PC-3 (cell line): ENCODE measurements around the gene FAU. TPM values are rescaled to one million over a fixed set of nuclear protein-coding genes. Genes with fewer than 3 reads are reported as not detected.

Source experiments
- ATAC-seq: fragments of 200-7000 bp; cut with Tn5 transposase; 2 replicates; pipeline ENCODE4 v1.9.1; 2020; ENCODE audit warnings: mild to moderate bottlenecking, moderate library complexity
- BruUV-seq: library from RNA; stranded (reverse); fragments of 400-500 nt; replicated peaks from 2 replicates; lab custom pipeline; 2021; lab: Mats Ljungman, UMichigan
- CTCF ChIA-PET: fragments of 300-600 bp; sonication (Branson Sonifier 250); formaldehyde crosslinking; loops from one replicate; lab custom pipeline; 2022; ENCODE audit warnings: antibody characterized with exemption; lab: Charles Lee
- POLR2A ChIA-PET: fragments of 300-600 bp; sonication (Branson Sonifier 250); formaldehyde crosslinking; loops from one replicate; lab custom pipeline; 2022; ENCODE audit warnings: antibody characterized with exemption; ENCODE audit not compliant: unreplicated experiment; lab: Charles Lee
- DNase-seq: peaks from one replicate; pipeline ENCODE4 v3.0.0-alpha.2; 2015
- H2AFZ ChIP-seq: fragments of 300-600 bp; sonication (generic); 2 replicates; pipeline ENCODE4 v1.6.0; 2016; ENCODE audit warnings: antibody characterized with exemption, low read length
- H3F3A ChIP-seq: fragments of 300-600 bp; sonication (generic); one replicate; pipeline ENCODE4 v1.6.0; 2017; ENCODE audit warnings: antibody characterized with exemption, low read length, control low read depth, mild to moderate bottlenecking; ENCODE audit not compliant: unreplicated experiment
- H3K27ac ChIP-seq: fragments of 300-600 bp; sonication (generic); 2 replicates; pipeline ENCODE4 v1.5.1; 2016; ENCODE audit warnings: mild to moderate bottlenecking, low read length
- H3K27me3 ChIP-seq: fragments of 300-600 bp; sonication (generic); 2 replicates; pipeline ENCODE4 v1.6.1; 2016; ENCODE audit warnings: low read length, mixed read lengths
- H3K36me3 ChIP-seq: fragments of 300-600 bp; sonication (generic); 2 replicates; pipeline ENCODE4 v1.6.1; 2016; ENCODE audit warnings: low read depth, mixed run types, low read length, mixed read lengths
- H3K4me1 ChIP-seq: fragments of 300-600 bp; sonication (generic); 2 replicates; pipeline ENCODE4 v1.5.1; 2016; ENCODE audit warnings: low read length; ENCODE audit not compliant: insufficient read depth
- H3K4me2 ChIP-seq: fragments of 300-600 bp; sonication (generic); 2 replicates; pipeline ENCODE4 v1.6.0; 2016; ENCODE audit warnings: low read length
- H3K4me3 ChIP-seq: fragments of 300-600 bp; sonication (generic); 2 replicates; pipeline ENCODE4 v1.5.1; 2016; ENCODE audit warnings: mild to moderate bottlenecking, low read length, mixed read lengths
- H3K79me2 ChIP-seq: fragments of 300-600 bp; sonication (generic); 2 replicates; pipeline ENCODE4 v1.6.1; 2017; ENCODE audit warnings: low read length, mixed read lengths
- H3K9ac ChIP-seq: fragments of 300-600 bp; sonication (generic); 2 replicates; pipeline ENCODE4 v1.6.0; 2016; ENCODE audit warnings: mild to moderate bottlenecking, low read length
- H3K9me2 ChIP-seq: fragments of 300-600 bp; sonication (generic); replicated peaks from 2 replicates; pipeline ENCODE4 v1.6.1; 2016; ENCODE audit warnings: mixed run types, low read length, mixed read lengths
- H3K9me3 ChIP-seq: fragments of 300-600 bp; sonication (generic); 2 replicates; pipeline ENCODE4 v1.6.1; 2016; ENCODE audit warnings: low read length, mixed read lengths
- H4K20me1 ChIP-seq: fragments of 300-600 bp; sonication (generic); 2 replicates; pipeline ENCODE4 v1.6.1; 2016; ENCODE audit warnings: low read length, mixed read lengths
- CTCF ChIP-seq: fragments of 300-600 bp; sonication (generic); conservative IDR thresholded peaks from 2 replicates; pipeline ENCODE4 v1.5.1; 2017; ENCODE audit warnings: antibody characterized with exemption, low read depth, mild to moderate bottlenecking, low read length
- EZH2 ChIP-seq: fragments of 300-600 bp; sonication (generic); IDR thresholded peaks from one replicate; pipeline ENCODE4 v1.6.1; 2017; ENCODE audit warnings: antibody characterized with exemption, mild to moderate bottlenecking, low read length; ENCODE audit not compliant: unreplicated experiment
- EZH2phosphoT487 ChIP-seq: fragments of 300-600 bp; sonication (generic); IDR thresholded peaks from 2 replicates; pipeline ENCODE4 v1.6.1; 2018; ENCODE audit warnings: mild to moderate bottlenecking, antibody characterized with exemption, low read length, borderline replicate concordance
- intact Hi-C: fragments of 100-400 bp; cut with micrococcal nuclease; formaldehyde crosslinking; loops from 2 replicates; pipeline ENCODE4 v1.9.0; 2023
- total RNA-seq: library from RNA; depleted of rRNA; stranded (reverse); fragments of >200 nt; gene quantifications from 2 replicates; pipeline ENCODE4 v1.2.3, GENCODE V29; 2014

FAU gene
- total RNA-seq, 1 experiment from 2014 or later, result 1,157 TPM

GRCh38 chr11:65109231-65110198, 12.4 kb downstream of the FAU start:
- Histone ChIP-seq H3K4me3 (no peak overlapping the region), H3F3A (no peaks in the 10 kb centered on the region), H2AFZ (no peak overlapping the region), H3K27me3 (no peaks in the 10 kb centered on the region), H3K27ac (no peak overlapping the region), H3K4me2 (no peak overlapping the region), H3K79me2 (peaks cover 10% of the 10 kb centered on the region), H3K4me1 (peaks cover 9% of the 10 kb centered on the region), H3K9me2 (no peaks in the 10 kb centered on the region), H3K36me3 (no peaks in the 10 kb centered on the region), H3K9me3 (no peaks in the 10 kb centered on the region), H3K9ac (no peak overlapping the region), H4K20me1 (no peaks in the 10 kb centered on the region)
- intact Hi-C loops, result no loop called here
- no peak for TF ChIP-seq EZH2phosphoT487
- no peak for TF ChIP-seq EZH2
- TF ChIP-seq CTCF, result no peak
- ChIA-PET POLR2A (no interaction called here), CTCF (interaction anchor here (0.6 to 1.3 kb wide), 3 partner anchors 10 to 224 kb away, joined by 3 read pairs; partner anchors contain the start of genes DPF2, FAU and MRPL49)
- DNase-seq, result no peak
- BruUV-seq, result no TSS peak
- ATAC-seq, result no peak

DNA sequence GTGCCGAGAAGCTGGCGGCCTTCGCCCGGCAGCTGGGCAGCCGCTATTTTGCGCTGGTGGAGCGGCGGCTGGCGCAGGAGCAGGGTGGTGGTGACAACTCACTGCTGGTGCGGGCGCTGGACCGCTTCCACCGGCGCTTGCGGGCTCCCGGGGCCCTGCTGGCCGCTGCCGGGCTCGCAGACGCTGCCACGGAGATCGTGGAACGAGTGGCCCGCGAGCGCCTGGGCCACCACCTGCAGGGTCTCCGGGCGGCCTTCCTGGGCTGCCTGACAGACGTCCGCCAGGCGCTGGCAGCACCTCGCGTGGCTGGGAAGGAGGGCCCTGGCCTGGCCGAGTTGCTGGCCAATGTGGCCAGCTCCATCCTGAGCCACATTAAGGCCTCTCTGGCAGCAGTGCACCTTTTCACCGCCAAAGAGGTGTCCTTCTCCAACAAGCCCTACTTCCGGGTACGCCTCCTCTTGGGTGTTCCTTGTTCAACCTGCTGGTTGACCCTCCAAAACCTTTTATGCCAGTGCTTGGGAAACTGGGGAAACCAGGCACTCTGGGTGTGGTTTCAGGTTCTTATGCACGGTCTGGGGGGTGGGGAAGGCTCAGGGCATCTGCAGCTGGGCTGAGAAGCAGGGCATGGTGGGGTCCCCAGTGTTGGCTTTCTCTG, 13.3 kb downstream of the FAU start:
- no peaks in the 10 kb centered on the region for H3K9me3 ChIP-seq
- no peak overlapping the region for H3K9ac ChIP-seq
- peaks cover 9% of the 10 kb centered on the region for H3K4me1 ChIP-seq
- no peak overlapping the region for H3K4me2 ChIP-seq
- ChIA-PET POLR2A (no interaction called here), CTCF (interaction anchor here (0.6 kb wide), 1 partner anchor 11 kb away, joined by 3 read pairs; no protein-coding TSS in a partner anchor)
- ATAC-seq (no peak), DNase-seq (no peak)
- BruUV-seq, result no TSS peak
- H2AFZ ChIP-seq, result no peak overlapping the region
- no peak overlapping the region for H3K27ac ChIP-seq
- no peaks in the 10 kb centered on the region for H3K27me3 ChIP-seq
- intact Hi-C loops, result no loop called here
- no peak for TF ChIP-seq CTCF
- TF ChIP-seq EZH2, result no peak
- no peak for TF ChIP-seq EZH2phosphoT487
- H3K36me3 ChIP-seq, result no peaks in the 10 kb centered on the region
- H3F3A ChIP-seq, result no peaks in the 10 kb centered on the region
- peaks cover 20% of the 10 kb centered on the region for H3K79me2 ChIP-seq
- no peaks in the 10 kb centered on the region for H3K9me2 ChIP-seq
- no peak overlapping the region for H3K4me3 ChIP-seq
- no peaks in the 10 kb centered on the region for H4K20me1 ChIP-seq
